ENCODE results near the gene CCDC12. TPM values are rescaled to one million over a fixed set of nuclear protein-coding genes. Genes with fewer than 3 reads are reported as not detected.

The CCDC12 gene
- total and polyA plus RNA-seq, 11 donors: 27.1 to 120 (median 34.4) TPM

DNA sequence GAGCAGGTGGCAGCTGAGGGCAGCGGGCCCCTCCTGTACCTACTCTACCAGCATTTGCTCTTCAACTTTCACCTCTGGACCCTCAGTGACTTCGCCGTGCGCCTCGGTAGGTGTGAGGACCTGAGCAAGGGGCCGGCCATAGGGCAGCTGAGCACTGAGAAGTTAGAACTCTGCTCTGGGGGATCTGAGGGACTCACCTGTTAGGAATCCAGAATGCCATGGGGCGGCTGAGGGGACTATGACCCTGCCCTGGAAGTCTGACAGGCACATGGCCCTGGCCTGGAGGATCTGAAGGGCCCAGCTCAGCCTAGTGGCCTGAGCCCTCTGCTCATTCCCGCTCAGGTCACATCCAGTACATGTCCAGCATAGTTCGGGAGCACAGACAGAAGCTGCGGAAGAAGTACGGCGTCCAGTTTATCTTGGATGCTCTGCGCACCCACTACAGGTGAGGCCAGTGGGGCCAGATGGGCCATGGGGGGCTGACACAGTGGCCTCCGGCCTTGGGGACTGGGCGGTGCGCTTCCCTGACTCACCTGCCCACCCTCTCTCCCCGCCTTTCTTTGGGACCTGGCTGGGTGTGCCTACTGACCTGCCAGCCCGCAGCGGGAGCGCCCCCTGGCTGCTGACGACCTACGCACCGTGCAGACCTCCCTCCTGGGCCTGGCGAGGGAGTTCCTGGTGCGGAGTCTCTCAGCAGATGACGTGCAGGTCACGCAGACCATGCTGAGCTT, 21.7 kb upstream of the CCDC12 start:
- Histone ChIP-seq H3K4me3 (no peak overlapping the region), H3K4me1 (peaks cover 0 to 13% (median 0%) of the 10 kb centered on the region in 12 donors), H3K27ac (no peak overlapping the region), H3K9me3 (no peaks in the 10 kb centered on the region), H3K27me3 (no peaks in the 10 kb centered on the region), H3K36me3 (peaks cover 0 to 88% (median 28%) of the 10 kb centered on the region in 9 donors)
- DNase-seq: peak; percentile 67 to 89 (median 74)
- 62 to 87% (median 69%) methylated on average over 16 to 27 of the region's 27 CpGs for WGBS, 4 donors
- intact Hi-C loops (cut with DNase I): loop anchor here (1.0 to 10.0 kb wide), 5 partner anchors 75 to 296 kb away; partner anchors contain the start of gene TMIE (in 4 of the 10)
- TF ChIP-seq POLR2A (IDR thresholded peaks at IDR 0.05) (no peak), CTCF (IDR thresholded peaks at IDR 0.05) (peak; percentile 68 to 87 (median 80))
- peak; percentile 66 to 84 (median 74) for ATAC-seq

- peaks cover 0 to 88% (median 26%) of the 10 kb centered on the region in 9 donors for H3K36me3 ChIP-seq
- TF ChIP-seq POLR2A (IDR thresholded peaks at IDR 0.05) (no peak), CTCF (IDR thresholded peaks at IDR 0.05) (no peak)
- DNase-seq (peak in 2 of 5 donors; percentile 23 to 30), ATAC-seq (no peak)
- no peaks in the 10 kb centered on the region for H3K9me3 ChIP-seq
- peaks cover 0 to 13% (median 0%) of the 10 kb centered on the region in 12 donors for H3K4me1 ChIP-seq
- H3K27me3 ChIP-seq: no peaks in the 10 kb centered on the region
- no peak overlapping the region for H3K27ac ChIP-seq
- WGBS, 4 donors: 87 to 93% (median 90%) methylated on average over 13 of the region's 13 CpGs
- intact Hi-C loops (cut with DNase I): loop anchor here (1.0 to 10.0 kb wide), 5 partner anchors 74 to 295 kb away; partner anchors contain the start of gene TMIE (in 4 of the 10)
- no peak overlapping the region for H3K4me3 ChIP-seq
These were observed 21.0 kb upstream of the CCDC12 start for GRCh38 chr3:46997453-46998091.

DNA sequence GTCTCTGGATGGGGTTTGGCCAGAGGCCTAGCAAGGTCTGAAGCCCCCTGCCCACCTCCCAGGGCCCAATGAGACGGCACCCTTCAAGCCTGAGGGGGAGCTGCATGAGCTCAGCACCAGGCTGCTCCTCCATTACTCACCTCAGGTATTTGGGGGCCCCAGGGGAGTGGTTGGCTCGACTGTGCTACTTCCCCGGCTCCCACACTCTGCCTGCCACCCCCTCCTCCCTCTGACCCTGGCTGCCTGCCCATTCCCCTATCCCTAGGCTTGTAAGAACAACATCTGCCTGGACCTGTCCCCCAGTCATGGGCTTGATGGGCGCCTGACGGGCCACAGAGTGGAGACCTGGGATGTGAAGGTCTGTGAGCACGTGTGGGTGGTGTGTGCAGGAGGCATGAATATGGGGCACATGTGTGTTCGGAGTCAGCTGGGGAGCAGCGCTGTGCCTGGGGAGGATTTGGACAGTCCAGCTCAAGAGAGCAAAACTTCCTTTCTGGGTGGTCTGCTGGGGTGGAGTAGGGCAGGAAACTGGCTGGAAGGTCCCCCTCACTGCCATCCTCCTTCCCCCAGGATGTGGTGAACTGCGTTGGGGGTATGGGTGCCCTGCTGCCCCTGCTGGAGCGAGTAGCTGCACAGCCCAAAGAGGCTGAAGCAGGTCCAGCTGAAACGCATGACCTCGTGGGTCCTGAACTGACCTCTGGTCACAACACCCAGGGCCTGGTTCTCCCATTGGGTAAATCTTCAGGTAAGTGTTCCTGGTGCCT, 20.3 kb upstream of the CCDC12 start:
- DNase-seq: peak in 2 of 5 donors; percentile 21 to 29
- 80 to 90% (median 86%) methylated on average over 9 to 12 of the region's 12 CpGs for WGBS, 4 donors
- Histone ChIP-seq H3K27ac (no peak overlapping the region), H3K27me3 (no peaks in the 10 kb centered on the region), H3K4me1 (peaks cover 0 to 13% (median 0%) of the 10 kb centered on the region in 12 donors), H3K36me3 (peaks cover 0 to 85% (median 19%) of the 10 kb centered on the region in 9 donors), H3K4me3 (no peak overlapping the region), H3K9me3 (no peaks in the 10 kb centered on the region)
- no peak for ATAC-seq
- TF ChIP-seq POLR2A (IDR thresholded peaks at IDR 0.05): no peak
- TF ChIP-seq CTCF (IDR thresholded peaks at IDR 0.05): no peak
- intact Hi-C loops (cut with DNase I): loop anchor here in 5 of 10 donors (5.0 to 10.0 kb wide), 3 partner anchors 75 to 295 kb away; partner anchors contain the start of gene TMIE (in 4 of the 5)
